ENCODE measurements around the gene CD207.
"Not testable (repeated sequence)": the region's sequence is repeated elsewhere in the genome, so short reads cannot be mapped to it uniquely, and the experiment has no call there.

Gene CD207

GRCh38 chr2:70835643-70836042, at the start of gene CD207:
TSS of gene CD207 (minus strand) at chr2:70835816. CDS start at chr2:70835776, 40 bp downstream.
- DNase-seq = no peak

- not testable (repeated sequence) for DNase-seq
Observed at GRCh38 chr2:70878543-70878942, 42.9 kb upstream of the CD207 start.

GRCh38 chr2:70876138-70876537, 40.5 kb upstream of the CD207 start:
- not testable (repeated sequence) for DNase-seq

DNA sequence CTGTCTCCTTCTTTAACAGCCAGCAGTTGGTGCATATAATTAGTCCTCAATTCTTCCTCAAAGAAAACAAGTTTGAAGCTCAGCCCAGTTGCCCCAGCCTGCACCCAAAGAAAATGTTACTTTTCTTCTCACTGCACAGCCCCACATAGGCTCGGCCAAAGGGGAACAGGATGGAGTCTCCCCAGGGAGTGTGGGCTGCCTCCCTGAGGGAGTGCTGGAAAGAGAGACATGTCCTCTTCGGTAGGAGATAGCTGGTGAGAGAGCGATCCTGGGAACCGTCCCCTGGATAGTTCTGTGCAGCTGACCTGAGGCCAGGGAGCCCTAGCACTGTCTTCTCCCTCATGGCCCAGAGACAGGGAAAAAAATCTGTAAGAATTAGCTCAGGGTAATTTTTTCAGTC, 37.9 kb upstream of the CD207 start:
- no peak for DNase-seq

GRCh38 chr2:70871398-70872211, 36.0 kb upstream of the CD207 start:
- DNase-seq = peak; percentile 89

GRCh38 chr2:70870790-70871189, 35.2 kb upstream of the CD207 start:
- DNase-seq = no peak

DNA sequence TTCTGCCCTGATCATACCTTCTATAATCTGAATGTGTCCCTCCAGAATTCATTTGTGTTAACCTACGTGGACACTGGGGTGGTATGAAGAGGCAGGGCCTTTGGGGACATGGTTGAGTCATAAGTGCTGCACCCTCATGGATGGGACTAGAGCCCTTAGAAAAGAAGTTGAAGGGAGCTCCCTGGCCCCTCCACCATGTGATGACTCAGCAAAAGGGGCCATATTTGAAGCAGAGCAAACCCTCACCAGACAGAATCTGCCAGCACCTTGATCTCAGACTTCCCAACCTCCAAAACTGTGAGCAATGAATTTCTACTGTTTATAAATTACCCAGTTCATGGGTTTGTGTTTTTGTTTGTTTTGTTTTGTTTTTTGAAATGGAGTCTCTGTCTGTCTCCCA, 33.4 kb upstream of the CD207 start:
- no peak for DNase-seq

DNA sequence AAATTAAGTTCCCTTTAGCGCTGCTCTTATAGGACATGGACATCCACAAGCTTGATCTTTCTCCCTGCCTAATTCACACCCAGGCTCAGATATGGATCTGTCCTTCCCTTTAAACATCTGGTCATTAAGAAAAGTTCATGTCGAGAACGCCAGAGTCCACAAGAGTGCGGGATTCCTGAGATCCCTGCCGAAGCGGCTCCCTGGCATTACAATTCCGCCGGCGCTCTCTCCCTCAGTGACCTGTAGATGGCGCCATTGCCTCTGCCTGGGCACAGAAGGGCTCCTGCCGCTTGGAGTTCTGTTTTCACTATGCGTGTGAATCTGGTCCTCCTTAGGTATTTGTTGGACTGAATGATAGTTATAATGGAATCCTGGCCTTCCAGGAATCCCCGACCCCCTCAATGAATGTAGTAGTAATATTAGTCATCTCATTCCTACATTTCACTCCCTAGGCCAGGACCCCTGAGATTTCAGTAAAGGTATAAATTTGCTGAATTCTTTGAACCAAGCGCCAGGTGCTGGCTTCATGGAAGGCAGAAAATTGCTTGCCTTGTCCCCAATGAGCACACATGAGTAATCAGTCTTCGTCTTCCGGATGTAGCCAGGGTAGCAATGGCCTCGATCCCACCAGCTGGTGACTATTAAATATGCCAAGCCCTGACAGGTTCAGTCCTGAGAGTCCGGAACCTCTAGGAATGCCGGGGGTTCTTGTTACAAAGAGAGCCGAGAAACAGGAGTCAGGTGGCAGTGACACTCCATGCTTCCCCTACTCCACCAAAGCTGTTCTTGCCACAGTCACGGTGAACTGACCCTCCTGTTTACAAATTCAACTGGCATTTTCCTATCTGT, 26.4 kb upstream of the CD207 start:
- peak; percentile 91 for DNase-seq

- DNase-seq = no peak
Observed at GRCh38 chr2:70855667-70856066, 20.1 kb upstream of the CD207 start.

DNA sequence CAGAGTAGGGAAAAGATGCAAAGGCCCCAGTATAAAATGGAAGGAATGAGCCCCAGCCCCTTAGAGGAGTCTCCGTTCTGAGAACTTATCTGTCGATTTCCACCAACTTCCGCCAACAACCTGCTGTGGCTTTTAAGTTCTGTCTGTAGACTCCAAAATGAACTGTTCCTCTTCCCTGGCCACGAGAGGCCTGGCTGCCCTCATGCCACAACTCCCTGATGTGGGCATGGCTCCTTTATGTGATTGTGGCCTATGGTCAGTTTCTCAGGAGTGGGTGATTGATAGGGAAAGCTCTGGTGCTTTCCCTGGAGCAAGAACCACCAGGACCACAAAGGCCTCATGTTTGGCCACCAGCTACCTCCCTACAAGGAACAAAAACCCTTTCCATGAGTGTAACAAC, 18.8 kb upstream of the CD207 start:
- no peak for DNase-seq

DNA sequence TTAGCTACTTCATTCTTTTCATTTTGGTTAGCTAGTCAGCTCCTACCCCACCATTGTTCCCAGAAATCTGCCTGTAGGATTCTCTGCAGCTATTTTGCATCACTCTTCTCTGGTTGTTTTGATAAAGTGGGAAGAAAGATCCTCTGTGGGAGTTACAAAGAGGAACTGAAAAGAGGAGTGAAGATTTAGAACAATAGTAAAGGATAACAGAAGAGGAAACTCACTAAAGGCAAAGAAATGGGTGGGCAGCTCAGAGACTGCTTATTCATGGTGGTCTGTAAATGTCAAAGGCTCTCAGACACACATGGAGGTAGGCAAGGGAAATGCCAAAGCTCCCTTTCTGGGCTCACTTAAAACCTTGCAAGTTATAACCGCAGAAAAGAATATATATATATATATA, 17.2 kb upstream of the CD207 start:
- DNase-seq = no peak

GRCh38 chr2:70851704-70852103, 16.1 kb upstream of the CD207 start:
- no peak for DNase-seq

DNA sequence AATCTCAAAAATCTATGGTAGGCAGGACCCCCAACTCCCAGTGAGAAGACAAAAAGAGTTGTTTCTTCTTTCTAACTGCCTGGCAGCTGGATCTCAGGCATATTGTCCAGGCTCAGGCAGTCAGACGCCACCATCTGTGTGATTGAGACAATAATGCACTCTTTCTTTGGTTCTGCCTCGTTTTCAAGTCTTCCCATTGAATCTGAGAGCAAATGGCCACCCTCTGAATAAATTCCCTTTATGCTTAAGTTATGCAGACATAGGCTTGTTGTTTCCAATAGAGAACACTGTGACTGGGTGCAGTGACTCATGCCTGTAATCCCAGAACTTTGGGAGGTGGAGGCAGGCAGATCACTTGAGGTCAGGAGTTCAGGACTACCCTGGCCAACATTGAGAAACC, 15.3 kb upstream of the CD207 start:
- no peak for DNase-seq

DNA sequence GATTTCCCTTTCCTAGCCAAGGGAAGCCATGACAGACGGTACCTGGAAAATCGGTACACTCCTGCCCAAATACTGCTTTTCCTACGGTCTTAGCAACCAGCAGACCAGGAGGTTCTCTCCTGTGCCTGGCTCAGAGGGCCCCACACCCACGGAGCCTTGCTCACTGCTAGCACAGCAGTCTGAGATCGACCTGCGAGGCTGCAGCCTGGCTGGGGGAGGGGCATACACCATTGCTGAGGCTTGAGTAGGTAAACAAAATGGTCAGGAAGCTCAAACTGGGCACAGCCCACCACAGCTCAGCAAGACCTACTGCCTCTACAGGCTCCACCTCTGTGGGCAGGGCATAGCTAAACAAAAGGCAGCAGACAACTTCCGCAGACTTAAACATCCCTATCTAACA, 6.8 kb upstream of the CD207 start:
- no peak for DNase-seq

DNA sequence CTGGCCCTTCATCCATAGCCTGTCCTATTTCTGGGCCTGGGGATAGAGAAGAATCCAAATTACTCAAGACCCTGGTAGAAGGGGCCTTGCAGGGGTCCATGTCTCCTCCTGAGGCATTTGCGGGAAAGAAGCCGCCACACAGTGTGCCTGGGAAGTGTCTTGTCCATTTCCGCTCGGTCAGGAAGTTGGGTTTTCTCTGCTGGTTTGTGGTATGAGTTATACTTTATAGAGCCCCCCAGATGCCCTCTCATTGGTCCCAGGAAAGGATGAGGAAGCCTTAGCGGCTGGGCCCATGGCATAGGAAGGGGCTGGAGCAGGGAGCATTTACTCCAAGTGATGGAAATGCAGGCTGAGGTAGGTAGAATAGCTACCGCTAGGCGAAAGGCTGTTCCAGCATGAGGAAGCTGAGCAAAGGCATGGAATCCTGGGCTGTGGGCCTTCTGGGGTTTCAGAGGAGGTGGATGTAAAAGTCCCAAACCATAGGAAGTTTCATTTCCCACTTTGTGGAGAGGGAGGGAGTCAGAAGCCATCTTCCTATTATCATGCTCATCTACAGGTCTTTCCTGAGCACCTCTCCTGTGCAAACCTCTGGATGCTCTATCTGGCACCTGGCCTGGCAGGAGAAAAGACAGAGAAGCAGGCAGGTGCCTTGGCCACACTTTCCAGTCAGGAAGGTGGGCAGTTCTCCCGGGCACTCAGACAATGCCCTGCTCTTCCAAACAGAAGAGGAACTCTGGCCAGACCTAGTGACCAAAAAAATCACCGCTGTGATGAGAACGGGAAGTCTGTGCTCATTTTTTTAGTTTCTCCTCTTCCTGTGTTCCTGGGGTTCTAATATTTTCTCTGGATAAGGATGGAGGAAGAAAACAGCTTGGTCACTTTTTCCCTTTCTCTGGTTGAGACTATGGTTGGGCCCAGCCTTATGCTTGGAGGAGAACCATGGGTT, 2.6 kb upstream of the CD207 start:
- no peak for DNase-seq

GRCh38 chr2:70834881-70835280, 735 bp downstream of the CD207 start:
- no peak for DNase-seq

GRCh38 chr2:70834106-70834505, 1.5 kb downstream of the CD207 start:
- no peak for DNase-seq

DNA sequence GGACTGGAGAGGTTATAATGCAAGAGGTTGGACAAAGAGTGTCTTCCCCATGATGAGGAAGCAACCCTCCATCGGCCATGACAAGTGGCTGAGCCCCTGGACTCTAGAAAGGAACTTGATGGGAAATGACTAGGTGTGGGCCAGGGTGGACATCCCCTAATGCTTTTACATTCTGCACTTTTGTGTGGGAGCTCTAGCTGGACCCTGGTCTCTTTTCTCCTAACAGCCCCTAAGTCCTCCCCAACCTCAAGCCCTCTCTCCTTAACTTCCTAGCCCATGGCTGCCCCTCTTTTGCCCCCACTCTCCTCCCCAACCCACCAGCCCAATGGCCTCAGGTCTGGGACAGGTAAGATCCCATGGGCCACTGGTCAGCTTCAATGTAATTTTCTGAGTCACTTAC, 2.4 kb downstream of the CD207 start:
- no peak for DNase-seq

GRCh38 chr2:70832386-70832785, 3.2 kb downstream of the CD207 start:
- DNase-seq = no peak

GRCh38 chr2:70831861-70832260, 3.8 kb downstream of the CD207 start:
- DNase-seq = no peak

DNA sequence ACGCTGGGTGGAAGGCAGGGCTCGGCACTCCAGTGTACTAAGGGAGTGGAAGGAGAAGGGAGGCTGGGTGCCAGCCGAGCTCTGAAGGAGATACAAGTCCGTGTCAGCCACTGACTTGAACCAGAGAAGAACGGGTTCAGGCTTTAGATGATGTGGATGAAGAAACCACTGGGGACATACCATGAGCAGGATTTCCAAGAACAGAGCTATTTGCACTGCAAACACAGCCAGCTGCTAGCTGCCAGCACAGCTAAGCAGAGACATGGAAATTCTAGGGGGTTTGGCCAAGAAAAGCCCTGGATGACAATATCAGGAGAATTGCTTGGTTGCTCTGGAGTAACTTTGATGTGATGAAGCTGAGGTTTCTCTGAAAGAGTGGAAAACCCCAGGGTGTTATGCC, 5.2 kb downstream of the CD207 start:
- DNase-seq = no peak

DNA sequence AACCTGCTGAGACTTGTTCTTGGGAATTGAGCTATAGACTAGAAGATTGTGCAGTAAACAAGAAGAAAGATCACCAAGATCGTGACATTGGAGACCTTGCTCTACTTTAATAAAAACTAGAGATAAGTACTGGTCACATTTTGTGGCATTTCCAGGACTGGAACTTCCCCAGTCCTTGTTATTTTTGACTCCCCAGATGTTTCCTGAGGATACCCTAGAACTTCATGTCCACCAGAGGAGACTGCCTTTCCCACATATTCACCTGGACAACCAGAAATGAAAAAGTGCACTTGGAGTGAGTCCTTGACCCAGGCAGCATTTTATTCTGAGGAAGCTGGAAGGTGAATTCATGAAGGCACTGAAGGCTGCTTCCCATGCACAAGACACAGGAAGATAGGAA, 5.7 kb downstream of the CD207 start:
- DNase-seq = no peak
